Ovary (tissue), 9 donors: ENCODE results near the gene GNRHR. TPM values are rescaled to one million over a fixed set of nuclear protein-coding genes. Genes with fewer than 3 reads are reported as not detected.
"Not testable (repeated sequence)": the region's sequence is repeated elsewhere in the genome, so short reads cannot be mapped to it uniquely, and the experiment has no call there.

Experiments
- DNase-seq, 5 donors: peaks; one replicate each; pipeline ENCODE4 v3.0.0-alpha.2; 2019 to 2020
- H3K27ac ChIP-seq, 2 donors: fragments of 200-600 bp; one replicate each; pipeline versions ENCODE4 v1.5.1 to v1.8.0; 2019 to 2022
- H3K27me3 ChIP-seq: fragments of 200-600 bp; one replicate; pipeline ENCODE4 v1.8.0; 2022
- H3K36me3 ChIP-seq: fragments of 200-600 bp; sonication (generic); one replicate; pipeline ENCODE4 v1.5.1; 2019
- H3K4me1 ChIP-seq: one replicate; pipeline ENCODE4 v1.8.1; 2013; ENCODE audit warnings: mild to moderate bottlenecking, moderate library complexity; ENCODE audit not compliant: insufficient read depth
- H3K4me3 ChIP-seq: fragments of 200-600 bp; sonication (generic); one replicate; pipeline ENCODE4 v1.5.1; 2017
- H3K9me3 ChIP-seq, 2 donors: fragments of 200-600 bp in 1 of 2; sonication (generic) in 1 of 2; one replicate each; pipeline versions ENCODE4 v1.5.1 to v1.8.1; 2013 to 2019; ENCODE audit warnings: mild to moderate bottlenecking in 1 of 2, moderate library complexity in 1 of 2
- EP300 ChIP-seq: sonication (generic); formaldehyde crosslinking; IDR thresholded peaks from one replicate; pipeline ENCODE4 v1.6.1; 2017; ENCODE audit warnings: antibody characterized with exemption
- POLR2A ChIP-seq: fragments of 450-650 bp; IDR thresholded peaks from one replicate; pipeline ENCODE4 v1.6.1; 2017; ENCODE audit warnings: antibody characterized with exemption, mild to moderate bottlenecking, moderate library complexity
- WGBS, 3 donors: extraction: QIAGEN DNeasy Blood & Tissue Kit in 1 of 3; methylation state at CpG; one replicate each; pipeline versions ENCODE4 v1.1.5 to v1.1.7; 2013 to 2017; 5-methylcytosine and 5-hydroxymethylcytosine counted together
- intact Hi-C, 4 donors: fragments of 100-400 bp; cut with DNase I; formaldehyde crosslinking; loops; one replicate each; pipeline versions ENCODE4 v1.11.0 to v1.15.1; 2022 to 2023
- polyA plus RNA-seq, 2 donors: library from polyadenylated mRNA; stranded (reverse); fragments of 200-250 nt in 1 of 2; fragments of 350-450 nt in 1 of 2; fragmentation: Illumina TruSeq in 1 of 2; extraction: RNeasy Lipid Tissue Mini Kit (QIAGEN cat#74804) in 1 of 2; gene quantifications; one replicate each; pipeline ENCODE4 v1.2.3, GENCODE V29; 2013 to 2014
- total RNA-seq, 7 donors: library from RNA; depleted of rRNA in 2 of 7; stranded (reverse); fragments of >200 nt in 2 of 7; fragmentation: NEBNext Ultra II Directional in 3 of 7; extraction: Animal tissue kit (Norgen Biotek cat#: 25700) in 3 of 7; gene quantifications; one replicate each; pipeline versions ENCODE4 v1.1.0 to v1.2.4, GENCODE V29; 2016 to 2023
- TF ChIP-seq, protein P1 (sequence below), 3 donors: fragments of 450-650 bp in 2 of 3; fragments of 200-600 bp in 1 of 3; IDR thresholded peaks; one replicate each; pipeline versions ENCODE4 v1.5.1 to v1.8.0; 2016 to 2022; ENCODE audit warnings: antibody characterized with exemption in 3 of 3, mild to moderate bottlenecking in 1 of 3
- donor health status: DM: no; HTN: no; CAD: no; lungs with moderate emphysema.
- donor health status: DM: no; HTN: no; CAD: no.
- donor health status: Bipolar disorder and iron deficiency.
- donor health status: DM: yes; HTN: yes; CAD: no.
- donor health status: DM: no; HTN: no; CAD: no.
- donor health status: DM: yes; HTN: yes; CAD: no.

Gene GNRHR
- total and polyA plus RNA-seq, 9 donors: 0.10 to 0.15 (median 0.11) TPM; not detected in 6

DNA sequence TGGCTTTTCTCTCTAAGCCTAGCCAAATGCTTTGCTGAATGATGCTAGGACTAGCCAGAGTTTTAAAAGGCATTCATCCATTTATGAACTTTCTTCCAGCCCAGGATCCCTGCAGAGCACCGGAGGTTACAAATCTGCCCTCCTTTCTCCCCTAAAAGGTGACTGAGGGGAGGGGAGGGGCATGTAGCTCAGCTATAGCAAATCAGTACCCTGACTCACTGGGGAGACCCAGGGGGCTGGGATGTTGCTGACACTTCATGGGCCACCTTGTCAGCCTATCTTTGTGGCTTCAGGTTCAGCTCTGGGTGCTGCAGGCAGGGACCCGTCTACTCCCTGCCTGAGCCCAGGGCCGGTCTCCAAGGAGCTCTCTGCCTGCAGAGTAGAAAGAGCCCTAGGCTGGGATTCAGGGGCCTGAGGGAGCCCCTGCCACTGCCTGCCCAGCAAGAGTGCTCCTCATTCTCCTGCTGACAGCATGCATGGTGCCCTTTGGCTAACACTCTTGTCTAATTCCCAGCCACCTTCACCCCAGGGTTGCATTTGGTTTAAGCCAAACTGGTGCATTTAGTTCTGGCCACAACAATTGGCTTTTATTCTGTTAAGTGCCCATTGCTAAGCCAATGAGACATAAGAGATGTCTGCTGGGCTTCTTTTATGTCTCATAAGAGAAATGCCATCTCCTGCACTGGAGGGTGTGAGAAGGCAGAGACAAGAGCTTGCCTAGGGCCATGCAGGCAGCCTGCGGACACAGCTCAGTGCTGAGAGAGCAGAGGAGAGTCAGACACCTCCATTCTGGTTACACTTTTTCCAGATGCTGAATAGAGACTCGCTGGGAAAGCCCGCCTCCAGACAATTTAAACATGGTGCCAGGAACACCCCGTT lies 41.3 kb downstream of the GNRHR start:
- no peak overlapping the region for H3K4me3 ChIP-seq
- WGBS, 3 donors: 84 to 92% (median 88%) methylated on average over 7 of the region's 7 CpGs
- no peak for DNase-seq
- H3K9me3 ChIP-seq: no peaks in the 10 kb centered on the region
- no peaks in the 10 kb centered on the region for H3K36me3 ChIP-seq
- intact Hi-C loops: no loop called here
- no peaks in the 10 kb centered on the region for H3K4me1 ChIP-seq
- no peak overlapping the region for H3K27ac ChIP-seq
- H3K27me3 ChIP-seq: no peaks in the 10 kb centered on the region
- TF ChIP-seq, protein P1, sequence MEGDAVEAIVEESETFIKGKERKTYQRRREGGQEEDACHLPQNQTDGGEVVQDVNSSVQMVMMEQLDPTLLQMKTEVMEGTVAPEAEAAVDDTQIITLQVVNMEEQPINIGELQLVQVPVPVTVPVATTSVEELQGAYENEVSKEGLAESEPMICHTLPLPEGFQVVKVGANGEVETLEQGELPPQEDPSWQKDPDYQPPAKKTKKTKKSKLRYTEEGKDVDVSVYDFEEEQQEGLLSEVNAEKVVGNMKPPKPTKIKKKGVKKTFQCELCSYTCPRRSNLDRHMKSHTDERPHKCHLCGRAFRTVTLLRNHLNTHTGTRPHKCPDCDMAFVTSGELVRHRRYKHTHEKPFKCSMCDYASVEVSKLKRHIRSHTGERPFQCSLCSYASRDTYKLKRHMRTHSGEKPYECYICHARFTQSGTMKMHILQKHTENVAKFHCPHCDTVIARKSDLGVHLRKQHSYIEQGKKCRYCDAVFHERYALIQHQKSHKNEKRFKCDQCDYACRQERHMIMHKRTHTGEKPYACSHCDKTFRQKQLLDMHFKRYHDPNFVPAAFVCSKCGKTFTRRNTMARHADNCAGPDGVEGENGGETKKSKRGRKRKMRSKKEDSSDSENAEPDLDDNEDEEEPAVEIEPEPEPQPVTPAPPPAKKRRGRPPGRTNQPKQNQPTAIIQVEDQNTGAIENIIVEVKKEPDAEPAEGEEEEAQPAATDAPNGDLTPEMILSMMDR (IDR thresholded peaks at IDR 0.05): no peak
- TF ChIP-seq EP300 (no peak), POLR2A (no peak)

DNA sequence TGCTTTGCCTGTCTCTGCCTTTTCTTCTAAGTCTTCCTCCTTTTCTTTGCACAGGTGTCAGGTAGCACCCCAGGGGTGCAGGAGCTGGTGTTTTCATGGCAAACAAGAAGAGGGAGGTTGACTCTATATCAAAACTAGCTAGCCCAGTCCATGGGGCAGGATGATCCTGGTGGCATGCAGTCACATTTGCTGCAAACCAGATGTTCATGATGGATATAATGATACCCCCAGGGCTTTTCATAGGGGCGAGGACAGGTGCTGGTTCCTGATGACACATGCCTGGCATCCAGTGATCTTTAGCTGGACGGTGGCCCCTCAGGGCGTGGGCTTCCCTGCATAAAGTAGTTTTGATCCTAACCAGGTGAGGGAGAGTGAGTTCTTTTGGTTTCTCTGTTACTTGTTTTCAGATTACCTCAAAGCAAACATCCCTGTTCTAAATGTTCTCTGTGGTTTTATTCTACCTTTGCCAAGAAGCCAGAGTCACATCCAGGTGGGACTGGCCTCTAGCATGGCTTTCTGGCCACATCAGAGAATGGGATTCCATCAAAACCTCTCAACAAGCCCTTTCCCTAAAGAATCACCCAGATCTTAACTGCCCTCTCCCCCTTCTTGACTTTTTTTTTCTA lies 42.1 kb downstream of the GNRHR start:
- intact Hi-C loops: no loop called here
- DNase-seq: no peak
- Histone ChIP-seq H3K27me3 (no peaks in the 10 kb centered on the region), H3K4me3 (no peak overlapping the region), H3K27ac (no peak overlapping the region), H3K36me3 (no peaks in the 10 kb centered on the region), H3K4me1 (no peaks in the 10 kb centered on the region), H3K9me3 (no peaks in the 10 kb centered on the region)
- WGBS, 3 donors: 85 to 94% (median 87%) methylated on average over 3 of the region's 3 CpGs
- TF ChIP-seq, protein P1 (IDR thresholded peaks at IDR 0.05): no peak
- TF ChIP-seq POLR2A: no peak
- TF ChIP-seq EP300: no peak

DNA sequence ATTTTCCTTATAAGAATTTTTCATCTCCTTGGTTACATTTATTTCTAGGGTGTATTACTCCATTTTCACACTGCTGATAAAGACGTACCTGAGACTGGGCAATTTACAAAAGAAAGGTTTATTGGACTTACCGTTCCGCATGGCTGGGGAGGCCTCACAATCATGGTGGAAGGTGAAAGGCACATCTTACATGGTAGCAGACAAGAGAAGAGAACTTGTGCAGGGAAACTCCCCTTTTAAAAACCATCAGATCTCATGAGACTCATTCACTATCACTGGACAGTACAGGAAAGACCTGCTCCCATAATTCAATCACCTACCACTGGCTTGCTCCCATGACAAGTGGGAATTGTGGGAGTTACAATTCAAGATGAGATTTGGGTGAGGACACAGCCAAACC lies 47.5 kb downstream of the GNRHR start:
- 96 to 98% (median 97%) methylated on average over 3 of the region's 3 CpGs for WGBS, 3 donors
- not testable (repeated sequence) for H3K27ac ChIP-seq, H3K9me3 ChIP-seq, H3K4me3 ChIP-seq, H3K36me3 ChIP-seq, DNase-seq, H3K4me1 ChIP-seq, H3K27me3 ChIP-seq
- intact Hi-C loops: loop anchor here in 1 of 4 donors (10.0 kb wide), 1 partner anchor 162 kb away; the partner anchor contains the start of gene CENPC

DNA sequence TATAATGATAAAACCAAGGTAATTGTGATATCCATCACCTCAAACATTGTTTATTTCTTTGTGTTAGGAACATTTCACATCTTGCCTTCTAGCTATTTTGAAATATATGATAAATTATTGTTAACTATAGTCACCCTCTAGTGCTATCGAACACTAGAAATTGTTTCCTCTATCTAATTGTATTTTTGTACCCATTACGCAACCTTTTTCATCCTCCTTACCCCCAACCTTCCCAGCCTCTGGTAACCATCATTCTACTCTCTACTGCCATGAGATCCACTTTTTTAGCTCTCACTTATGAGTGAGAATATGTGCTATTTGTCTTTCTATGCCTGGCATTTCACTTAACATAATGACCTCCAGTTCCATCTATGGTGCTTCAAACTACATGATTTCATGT lies 49.3 kb downstream of the GNRHR start:
- DNase-seq: no peak
- Histone ChIP-seq H3K4me3 (no peak overlapping the region), H3K4me1 (no peaks in the 10 kb centered on the region), H3K27ac (no peak overlapping the region), H3K9me3 (no peaks in the 10 kb centered on the region), H3K36me3 (no peaks in the 10 kb centered on the region), H3K27me3 (no peaks in the 10 kb centered on the region)
- intact Hi-C loops: loop anchor here in 1 of 4 donors (10.0 kb wide), 1 partner anchor 160 kb away; the partner anchor contains the start of gene CENPC
- 71 to 98% (median 94%) methylated on average over 2 of the region's 2 CpGs for WGBS, 3 donors
- no peak for TF ChIP-seq POLR2A
- TF ChIP-seq, protein P1 (IDR thresholded peaks at IDR 0.05): no peak
- TF ChIP-seq EP300: no peak

DNA sequence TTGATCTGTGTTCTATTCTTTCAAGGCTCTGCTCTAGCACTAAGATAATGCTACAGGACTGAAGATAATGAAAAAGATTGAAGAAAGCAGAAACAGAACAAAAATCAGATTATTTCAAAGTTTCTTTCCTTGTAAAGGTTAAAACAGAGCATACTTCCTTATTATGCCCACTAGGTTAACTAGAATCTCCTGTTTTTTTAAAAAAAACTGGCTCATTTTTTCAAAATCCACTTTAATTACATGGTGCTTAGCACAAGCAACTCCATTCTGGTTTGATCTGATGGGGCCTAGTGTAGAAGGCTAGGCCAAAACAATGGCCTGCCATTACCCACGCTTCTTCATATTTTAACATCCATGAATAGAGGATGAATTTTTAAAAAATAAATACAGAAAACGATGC lies 52.0 kb downstream of the GNRHR start:
- TF ChIP-seq EP300 (no peak), POLR2A (no peak)
- TF ChIP-seq, protein P1 (IDR thresholded peaks at IDR 0.05): no peak
- DNase-seq: no peak
- Histone ChIP-seq H3K36me3 (no peaks in the 10 kb centered on the region), H3K4me3 (no peak overlapping the region), H3K9me3 (no peaks in the 10 kb centered on the region), H3K27ac (no peak overlapping the region), H3K27me3 (no peaks in the 10 kb centered on the region), H3K4me1 (no peaks in the 10 kb centered on the region)
- intact Hi-C loops: loop anchor here in 1 of 4 donors (10.0 kb wide), 1 partner anchor 157 kb away; the partner anchor contains the start of gene CENPC
- 92 to 95% (median 94%) methylated on average over 2 of the region's 2 CpGs for WGBS, 3 donors
